ENCODE measurements around the gene LAMA5.

GRCh38 chr20:62404761-62405107 lies 37.6 kb upstream of the LAMA5 start:
- no peak for TF ChIP-seq CTCF (IDR thresholded peaks at IDR 0.05)
- no peak for TF ChIP-seq POLR2A (IDR thresholded peaks at IDR 0.05)

Measured in thyroid gland (tissue), 4 donors.